HepG2 (cell line): Measurements from ENCODE around the gene PPFIA2. TPM values are rescaled to one million over a fixed set of nuclear protein-coding genes. Genes with fewer than 3 reads are reported as not detected.

Experiments
- ATAC-seq: fragments of 200-7000 bp; cut with Tn5 transposase; 3 replicates; pipeline ENCODE4 v1.9.1; 2020; ENCODE audit warnings: mild to moderate bottlenecking, moderate library complexity
- BruUV-seq: library from RNA; stranded (reverse); fragments of 400-500 nt; replicated peaks from 2 replicates; lab custom pipeline; 2021; lab: Mats Ljungman, UMichigan
- CTCF ChIA-PET: fragments of 300-600 bp; formaldehyde crosslinking; extraction: SDS; loops from one replicate; lab custom pipeline; 2021; ENCODE audit warnings: low total read pairs, inconsistent platforms, low intra/inter-chr PET ratio; lab: Yijun Ruan, JAX
- POLR2A ChIA-PET: fragments of 350-600 bp; sonication (Branson Sonifier 250); formaldehyde crosslinking; loops from one replicate; lab custom pipeline; 2020; ENCODE audit warnings: antibody characterized with exemption, inconsistent platforms; lab: Yijun Ruan, JAX
- DNase-seq: peaks from one replicate; pipeline ENCODE4 v3.0.0-alpha.2; 2015; ENCODE audit warnings: low spot score
- FAIRE-seq: peaks from 3 replicates; lab custom pipeline; 2011; peaks lifted over from hg19 to GRCh38; lab: Jason Lieb, UNC
- H2AFZ ChIP-seq: one replicate; pipeline ENCODE4 v1.6.1; 2011; ENCODE audit warnings: low read length, inconsistent platforms
- H3K27ac ChIP-seq: fragments of 300-600 bp; 3 replicates; pipeline ENCODE4 v1.8.0; 2011; ENCODE audit warnings: mixed run types, mild to moderate bottlenecking, mixed read lengths, low read length, inconsistent platforms; ENCODE audit not compliant: insufficient read depth; ENCODE audit errors: extremely low read length
- H3K27me3 ChIP-seq, 2 experiments: fragments of 200-600 bp in 1 of 2; 2 replicates in 1 of 2; 3 replicates in 1 of 2; pipeline versions ENCODE4 v1.6.0 to v1.8.0; 2011; ENCODE audit warnings: low read length in 2 of 2, mild to moderate bottlenecking in 2 of 2, moderate library complexity in 2 of 2, inconsistent platforms in 1 of 2; ENCODE audit not compliant: insufficient read depth in 2 of 2, control insufficient read depth in 1 of 2
- H3K36me3 ChIP-seq, 2 experiments: fragments of 200-600 bp in 1 of 2; replicated peaks in 1 of 2; 2 replicates in 1 of 2; 3 replicates in 1 of 2; pipeline versions ENCODE4 v1.5.1 to v1.8.0; 2011; ENCODE audit warnings: low read length in 2 of 2, inconsistent platforms in 1 of 2; ENCODE audit not compliant: insufficient read depth in 2 of 2, control insufficient read depth in 1 of 2
- H3K4me1 ChIP-seq: 2 replicates; pipeline ENCODE4 v1.5.1; 2012; ENCODE audit warnings: low read length, inconsistent platforms; ENCODE audit not compliant: insufficient read depth
- H3K4me2 ChIP-seq: 2 replicates; pipeline ENCODE4 v1.6.0; 2011; ENCODE audit warnings: low read depth, low read length, inconsistent platforms
- H3K4me3 ChIP-seq, 3 experiments: fragments of 200-600 bp in 1 of 3; sonication (generic), shearing (Covaris generic) in 1 of 3; replicated peaks in 1 of 3; 2 replicates each; pipeline ENCODE4 v1.5.1; 2011 to 2016; ENCODE audit warnings: low read length in 3 of 3, inconsistent platforms in 2 of 3, low read depth in 2 of 3, mild to moderate bottlenecking in 2 of 3, control low read depth in 1 of 3, mixed read lengths in 1 of 3; ENCODE audit not compliant: insufficient read depth in 1 of 3
- H3K79me2 ChIP-seq: one replicate; pipeline ENCODE4 v1.6.1; 2011; ENCODE audit warnings: low read length, inconsistent platforms; ENCODE audit not compliant: insufficient read depth
- H3K9ac ChIP-seq: 2 replicates; pipeline ENCODE4 v1.6.0; 2011; ENCODE audit warnings: mild to moderate bottlenecking, low read depth, low read length, inconsistent platforms; ENCODE audit not compliant: insufficient read depth
- H3K9me3 ChIP-seq: 2 replicates; pipeline ENCODE4 v1.5.1; 2012; ENCODE audit warnings: mild to moderate bottlenecking, low read length
- H4K20me1 ChIP-seq: 2 replicates; pipeline ENCODE4 v1.6.0; 2011; ENCODE audit warnings: inconsistent platforms, mild to moderate bottlenecking, low read length, moderate library complexity; ENCODE audit not compliant: insufficient read depth
- CHD4 ChIP-seq: fragments of 200-600 bp; sonication (generic); IDR thresholded peaks from 2 replicates; pipeline ENCODE4 v1.7.0; 2017; ENCODE audit warnings: mild to moderate bottlenecking, low read length, borderline replicate concordance
- JUND ChIP-seq: sonication (generic); formaldehyde crosslinking; IDR thresholded peaks from 2 replicates; pipeline ENCODE4 v1.8.0; 2022; ENCODE audit warnings: mild to moderate bottlenecking, missing genetic modification reagents
- KAT8 ChIP-seq: IDR thresholded peaks from 2 replicates; pipeline ENCODE4 v1.6.1; 2016; ENCODE audit warnings: missing genetic modification reagents, missing compliant biosample characterization
- RFX5 ChIP-seq: IDR thresholded peaks from 2 replicates; pipeline ENCODE4 v1.6.1; 2011; ENCODE audit warnings: low read depth, low read length, improper control_type of control experiment
- STAG1 ChIP-seq: sonication (generic); formaldehyde crosslinking; IDR thresholded peaks from 2 replicates; pipeline ENCODE4 v1.4.0; 2020; ENCODE audit warnings: missing genetic modification reagents
- ZNF160 ChIP-seq: sonication (generic); formaldehyde crosslinking; IDR thresholded peaks from 2 replicates; pipeline ENCODE4 v1.8.0; 2022; ENCODE audit warnings: mild to moderate bottlenecking, inconsistent platforms, missing genetic modification reagents
- ZNF17 ChIP-seq: sonication (generic); formaldehyde crosslinking; IDR thresholded peaks from 2 replicates; pipeline ENCODE4 v1.5.0; 2020; ENCODE audit warnings: mild to moderate bottlenecking, missing genetic modification reagents
- ZNF841 ChIP-seq: sonication (generic); formaldehyde crosslinking; IDR thresholded peaks from 2 replicates; pipeline ENCODE4 v1.8.1; 2023; ENCODE audit warnings: missing genetic modification reagents, borderline replicate concordance
- WGBS: methylation state at CpG from one replicate; pipeline ENCODE4 v1.1.6; 2017; ENCODE audit warnings: low lambda C conversion rate; 5-methylcytosine and 5-hydroxymethylcytosine counted together
- in situ Hi-C: cut with HindIII; loops from 2 replicates; pipeline ENCODE4 v1.10.0; 2017; ENCODE audit warnings: low pct_unique_long_range_greater_than_20kb; ENCODE audit not compliant: extremely low pct_ligation_motif_present
- intact Hi-C: fragments of 100-400 bp; cut with micrococcal nuclease; formaldehyde crosslinking; loops from one replicate; pipeline ENCODE4 v1.10.0; 2022; ENCODE audit not compliant: unreplicated experiment
- polyA plus RNA-seq, 8 experiments: library from polyadenylated mRNA; depleted of rRNA in 3 of 8; stranded (reverse) in 7 of 8; unstranded in 1 of 8; fragments of >200 nt; fragmentation: Illumina TruSeq in 4 of 8; extraction: Trizol in 4 of 8; gene quantifications; 2 replicates each; pipeline versions ENCODE4 v1.2.1 to v1.2.3, GENCODE V29; 2011 to 2016; ENCODE audit warnings: low read depth in 4 of 8, missing spikeins in 1 of 8, mixed read lengths in 1 of 8; ENCODE audit not compliant: insufficient read depth in 1 of 8
- total RNA-seq, 5 experiments: library from RNA; depleted of rRNA; stranded (reverse); fragments of >200 nt; fragmentation: Illumina TruSeq; extraction: Trizol; gene quantifications; 2 replicates each; pipeline ENCODE4 v1.2.3, GENCODE V29; 2016; ENCODE audit warnings: low read depth in 1 of 5
- TF ChIP-seq, protein P1 (sequence below): sonication (generic); formaldehyde crosslinking; conservative IDR thresholded peaks from 2 replicates; pipeline ENCODE4 v1.4.0; 2020; ENCODE audit warnings: missing genetic modification reagents
- TF ChIP-seq, protein P2 (sequence below): sonication (generic); formaldehyde crosslinking; IDR thresholded peaks from 2 replicates; pipeline ENCODE4 v1.5.0; 2020; ENCODE audit warnings: missing genetic modification reagents
- TF ChIP-seq, protein P3 (sequence below): sonication (generic); formaldehyde crosslinking; IDR thresholded peaks from 2 replicates; pipeline ENCODE4 v1.8.1; 2022; ENCODE audit warnings: mild to moderate bottlenecking, missing genetic modification reagents
- TF ChIP-seq, protein P4 (sequence below): sonication (generic); formaldehyde crosslinking; IDR thresholded peaks from 2 replicates; pipeline ENCODE4 v1.5.0; 2020; ENCODE audit warnings: mild to moderate bottlenecking, missing genetic modification reagents, moderate library complexity

The PPFIA2 gene
- total and polyA plus RNA-seq, 2 of the 13 experiments (the other 11 are each of a cell fraction or from before 2014, with no cell fraction given) = 0.05 TPM; not detected in 1

DNA sequence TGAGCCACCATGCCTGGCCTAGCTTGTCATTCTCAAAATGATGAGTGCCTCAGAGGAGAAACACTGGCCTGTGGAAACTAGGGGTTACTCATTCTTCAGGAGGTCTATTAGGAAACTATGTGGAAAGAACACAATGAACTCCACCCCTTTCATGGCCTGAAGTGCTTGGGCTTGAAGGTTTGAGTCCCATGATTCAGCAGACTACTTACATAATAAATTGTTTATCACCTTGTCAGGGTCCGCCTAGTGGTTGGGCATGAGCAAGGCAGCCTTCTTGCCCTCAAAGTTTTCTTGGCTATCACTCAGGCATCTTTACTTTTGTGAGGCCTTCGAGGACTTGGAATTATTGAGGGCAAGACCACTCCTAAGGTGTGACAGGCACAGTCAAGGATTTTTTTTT lies 430.1 kb downstream of the PPFIA2 start:
- Histone ChIP-seq H4K20me1 (no peaks in the 10 kb centered on the region), H3K9ac (no peak overlapping the region), H3K27ac (no peak overlapping the region), H3K79me2 (no peaks in the 10 kb centered on the region), H2AFZ (no peak overlapping the region), H3K27me3 (no peaks in the 10 kb centered on the region), H3K4me3 (no peak overlapping the region), H3K4me1 (no peaks in the 10 kb centered on the region), H3K9me3 (no peaks in the 10 kb centered on the region), H3K4me2 (no peak overlapping the region), H3K36me3 (no peaks in the 10 kb centered on the region)
- DNase-seq (peak; percentile 42), ATAC-seq (peak; percentile 72), FAIRE-seq (no peak)
- in situ Hi-C loops = no loop called here
- BruUV-seq = no TSS peak
- WGBS = 7% methylated on average over 2 of the region's 2 CpGs
- ChIA-PET CTCF (no interaction called here), POLR2A (no interaction called here)
- intact Hi-C loops = no loop called here
- peak; percentile 23; the same call in 1 of the 2 replicates for TF ChIP-seq STAG1 (CRISPR knock-in tag)
- TF ChIP-seq, protein P1, sequence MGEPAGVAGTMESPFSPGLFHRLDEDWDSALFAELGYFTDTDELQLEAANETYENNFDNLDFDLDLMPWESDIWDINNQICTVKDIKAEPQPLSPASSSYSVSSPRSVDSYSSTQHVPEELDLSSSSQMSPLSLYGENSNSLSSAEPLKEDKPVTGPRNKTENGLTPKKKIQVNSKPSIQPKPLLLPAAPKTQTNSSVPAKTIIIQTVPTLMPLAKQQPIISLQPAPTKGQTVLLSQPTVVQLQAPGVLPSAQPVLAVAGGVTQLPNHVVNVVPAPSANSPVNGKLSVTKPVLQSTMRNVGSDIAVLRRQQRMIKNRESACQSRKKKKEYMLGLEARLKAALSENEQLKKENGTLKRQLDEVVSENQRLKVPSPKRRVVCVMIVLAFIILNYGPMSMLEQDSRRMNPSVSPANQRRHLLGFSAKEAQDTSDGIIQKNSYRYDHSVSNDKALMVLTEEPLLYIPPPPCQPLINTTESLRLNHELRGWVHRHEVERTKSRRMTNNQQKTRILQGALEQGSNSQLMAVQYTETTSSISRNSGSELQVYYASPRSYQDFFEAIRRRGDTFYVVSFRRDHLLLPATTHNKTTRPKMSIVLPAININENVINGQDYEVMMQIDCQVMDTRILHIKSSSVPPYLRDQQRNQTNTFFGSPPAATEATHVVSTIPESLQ (CRISPR knock-in tag) = no peak
- TF ChIP-seq ZNF841 (CRISPR knock-in tag) = no peak
- no peak for TF ChIP-seq ZNF160
- TF ChIP-seq, protein P2, sequence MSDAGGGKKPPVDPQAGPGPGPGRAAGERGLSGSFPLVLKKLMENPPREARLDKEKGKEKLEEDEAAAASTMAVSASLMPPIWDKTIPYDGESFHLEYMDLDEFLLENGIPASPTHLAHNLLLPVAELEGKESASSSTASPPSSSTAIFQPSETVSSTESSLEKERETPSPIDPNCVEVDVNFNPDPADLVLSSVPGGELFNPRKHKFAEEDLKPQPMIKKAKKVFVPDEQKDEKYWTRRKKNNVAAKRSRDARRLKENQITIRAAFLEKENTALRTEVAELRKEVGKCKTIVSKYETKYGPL (CRISPR knock-in tag) = peak; percentile 49; the same call in 1 of the 2 replicates
- TF ChIP-seq RFX5 = no peak
- TF ChIP-seq, protein P3, sequence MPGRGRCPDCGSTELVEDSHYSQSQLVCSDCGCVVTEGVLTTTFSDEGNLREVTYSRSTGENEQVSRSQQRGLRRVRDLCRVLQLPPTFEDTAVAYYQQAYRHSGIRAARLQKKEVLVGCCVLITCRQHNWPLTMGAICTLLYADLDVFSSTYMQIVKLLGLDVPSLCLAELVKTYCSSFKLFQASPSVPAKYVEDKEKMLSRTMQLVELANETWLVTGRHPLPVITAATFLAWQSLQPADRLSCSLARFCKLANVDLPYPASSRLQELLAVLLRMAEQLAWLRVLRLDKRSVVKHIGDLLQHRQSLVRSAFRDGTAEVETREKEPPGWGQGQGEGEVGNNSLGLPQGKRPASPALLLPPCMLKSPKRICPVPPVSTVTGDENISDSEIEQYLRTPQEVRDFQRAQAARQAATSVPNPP (CRISPR knock-in tag) = no peak
- no peak for TF ChIP-seq JUND
- no peak for TF ChIP-seq KAT8 (CRISPR knock-in tag)
- no peak for TF ChIP-seq CHD4
- TF ChIP-seq ZNF17 (CRISPR knock-in tag) = no peak
- TF ChIP-seq, protein P4, sequence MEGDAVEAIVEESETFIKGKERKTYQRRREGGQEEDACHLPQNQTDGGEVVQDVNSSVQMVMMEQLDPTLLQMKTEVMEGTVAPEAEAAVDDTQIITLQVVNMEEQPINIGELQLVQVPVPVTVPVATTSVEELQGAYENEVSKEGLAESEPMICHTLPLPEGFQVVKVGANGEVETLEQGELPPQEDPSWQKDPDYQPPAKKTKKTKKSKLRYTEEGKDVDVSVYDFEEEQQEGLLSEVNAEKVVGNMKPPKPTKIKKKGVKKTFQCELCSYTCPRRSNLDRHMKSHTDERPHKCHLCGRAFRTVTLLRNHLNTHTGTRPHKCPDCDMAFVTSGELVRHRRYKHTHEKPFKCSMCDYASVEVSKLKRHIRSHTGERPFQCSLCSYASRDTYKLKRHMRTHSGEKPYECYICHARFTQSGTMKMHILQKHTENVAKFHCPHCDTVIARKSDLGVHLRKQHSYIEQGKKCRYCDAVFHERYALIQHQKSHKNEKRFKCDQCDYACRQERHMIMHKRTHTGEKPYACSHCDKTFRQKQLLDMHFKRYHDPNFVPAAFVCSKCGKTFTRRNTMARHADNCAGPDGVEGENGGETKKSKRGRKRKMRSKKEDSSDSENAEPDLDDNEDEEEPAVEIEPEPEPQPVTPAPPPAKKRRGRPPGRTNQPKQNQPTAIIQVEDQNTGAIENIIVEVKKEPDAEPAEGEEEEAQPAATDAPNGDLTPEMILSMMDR (CRISPR knock-in tag) = peak; percentile 34
